NCI-H460 (cell line): ENCODE results near the gene FLT1. TPM values are rescaled to one million over a fixed set of nuclear protein-coding genes. Genes with fewer than 3 reads are reported as not detected.

Experiments used
- DNase-seq: peaks from one replicate; pipeline ENCODE4 v3.0.0-alpha.2; 2016; ENCODE audit warnings: low read depth; ENCODE audit errors: extremely low read depth
- total RNA-seq: library from RNA; depleted of rRNA; stranded (reverse); fragments of >200 nt; shearing (Covaris generic); gene quantifications from 2 replicates; pipeline ENCODE4 v1.2.3, GENCODE V29; 2014

Gene FLT1
- total RNA-seq, 1 experiment from 2014 or later, result not detected

- DNase-seq, result no peak
Observed at GRCh38 chr13:28529836-28530235, 34.9 kb upstream of the FLT1 start.

- peak; percentile 7 for DNase-seq
Observed at GRCh38 chr13:28528848-28529247, 33.9 kb upstream of the FLT1 start.

- no peak for DNase-seq
Observed at GRCh38 chr13:28528388-28528787, 33.5 kb upstream of the FLT1 start.

DNA sequence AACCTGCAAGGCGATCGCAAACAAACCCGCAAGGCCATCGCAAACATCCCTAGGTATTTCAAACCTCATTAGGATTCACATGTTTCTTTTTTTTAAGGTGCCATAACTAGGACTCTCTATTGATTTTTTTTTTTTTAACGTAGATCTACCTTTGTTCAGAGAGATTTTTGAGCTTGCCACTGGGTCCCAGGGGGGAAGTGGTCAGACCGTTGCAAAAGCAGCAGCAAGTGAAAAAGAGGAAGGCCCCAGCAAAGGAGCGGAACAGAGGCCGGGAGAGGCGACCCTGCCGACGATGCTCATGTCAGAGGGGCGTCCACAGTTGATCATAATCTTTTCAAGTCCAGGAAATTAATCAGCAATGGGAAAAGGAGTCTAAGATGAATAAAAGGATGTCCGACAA lies 32.7 kb upstream of the FLT1 start:
- no peak for DNase-seq

- DNase-seq, result no peak
Observed at GRCh38 chr13:28526876-28527275, 31.9 kb upstream of the FLT1 start.

- no peak for DNase-seq
Observed at GRCh38 chr13:28522871-28523270, 27.9 kb upstream of the FLT1 start.

DNA sequence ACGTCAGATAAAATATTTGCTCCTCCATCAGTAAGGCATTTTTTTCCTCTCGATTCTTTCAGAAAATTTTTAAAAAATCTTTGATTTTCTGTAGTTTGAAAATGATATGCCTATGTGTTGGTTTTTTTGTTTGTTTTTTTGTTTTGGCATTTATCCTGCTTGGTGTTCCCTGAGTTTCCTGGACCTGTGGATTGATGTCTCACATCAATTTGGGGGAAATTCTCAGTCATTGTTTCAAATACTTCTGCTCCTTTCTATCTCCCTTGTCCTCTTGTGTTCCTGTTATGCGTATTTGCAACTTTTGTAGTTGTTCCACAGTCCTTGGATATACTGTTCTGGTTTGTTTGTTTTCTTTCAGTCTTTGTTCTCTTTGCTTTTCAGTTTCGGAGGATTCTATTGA lies 18.8 kb upstream of the FLT1 start:
- DNase-seq, result no peak

DNA sequence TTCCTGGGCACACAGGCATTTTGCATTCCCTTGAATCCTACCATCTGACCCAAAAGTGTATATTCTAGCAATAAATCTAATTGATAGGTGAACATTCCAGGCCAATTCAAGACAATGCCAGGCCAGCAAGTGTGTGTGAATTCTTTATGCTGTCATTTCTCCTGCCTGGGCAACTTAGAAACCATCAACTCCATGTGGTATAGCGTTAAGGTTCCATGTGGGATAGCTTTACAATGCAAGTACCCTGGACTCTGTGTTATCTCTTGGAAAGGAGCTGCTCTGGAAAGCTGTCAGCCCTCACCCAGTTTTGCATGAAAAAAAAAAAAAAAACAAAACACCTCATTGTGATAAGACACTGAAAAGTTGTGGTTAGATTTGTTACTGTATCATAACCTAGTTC lies 15.6 kb upstream of the FLT1 start:
- no peak for DNase-seq

- DNase-seq, result no peak
Observed at GRCh38 chr13:28510066-28510465, 15.1 kb upstream of the FLT1 start.

- no peak for DNase-seq
Observed at GRCh38 chr13:28505543-28506135, 10.7 kb upstream of the FLT1 start.

GRCh38 chr13:28503182-28503967 lies 8.4 kb upstream of the FLT1 start:
- DNase-seq, result no peak

GRCh38 chr13:28501547-28501946 lies 6.6 kb upstream of the FLT1 start:
- no peak for DNase-seq

GRCh38 chr13:28499609-28500008 lies 4.7 kb upstream of the FLT1 start:
- DNase-seq, result no peak

DNA sequence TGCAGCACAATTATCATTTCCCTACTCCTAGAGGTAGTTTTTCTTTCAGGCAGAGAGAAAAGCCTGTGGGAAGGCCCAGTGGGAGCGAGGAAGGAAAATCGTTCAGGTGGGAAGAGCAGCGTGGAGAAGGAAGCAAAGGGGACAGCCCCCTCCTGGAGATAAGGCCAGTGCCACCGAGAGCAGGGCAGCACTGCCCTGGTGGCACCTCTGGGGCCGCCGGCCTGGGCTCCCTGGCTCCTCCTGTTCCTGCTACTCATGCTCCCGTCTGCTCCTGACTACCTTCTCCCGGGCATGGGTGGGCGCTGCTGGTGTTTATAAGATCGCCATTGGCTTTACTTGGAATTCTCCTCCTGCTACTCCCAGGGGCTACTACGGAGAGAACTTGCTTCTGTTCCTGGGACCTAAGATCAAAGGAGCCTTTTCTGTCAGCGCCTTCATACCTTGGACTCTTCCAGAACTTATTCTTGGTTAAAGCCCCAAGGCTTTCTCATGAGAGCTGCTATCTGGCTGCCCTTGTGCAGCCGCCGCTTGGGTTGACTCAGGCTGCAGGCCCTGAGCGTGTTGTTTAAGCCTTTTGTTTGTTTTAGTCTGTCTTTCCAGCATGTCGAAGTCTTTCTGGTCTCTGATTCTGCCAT lies 3.7 kb upstream of the FLT1 start:
- no peak for DNase-seq

- no peak for DNase-seq
Observed at GRCh38 chr13:28497143-28497876, 2.4 kb upstream of the FLT1 start.

- DNase-seq, result no peak
Observed at GRCh38 chr13:28496188-28496564, 1.2 kb upstream of the FLT1 start.

DNA sequence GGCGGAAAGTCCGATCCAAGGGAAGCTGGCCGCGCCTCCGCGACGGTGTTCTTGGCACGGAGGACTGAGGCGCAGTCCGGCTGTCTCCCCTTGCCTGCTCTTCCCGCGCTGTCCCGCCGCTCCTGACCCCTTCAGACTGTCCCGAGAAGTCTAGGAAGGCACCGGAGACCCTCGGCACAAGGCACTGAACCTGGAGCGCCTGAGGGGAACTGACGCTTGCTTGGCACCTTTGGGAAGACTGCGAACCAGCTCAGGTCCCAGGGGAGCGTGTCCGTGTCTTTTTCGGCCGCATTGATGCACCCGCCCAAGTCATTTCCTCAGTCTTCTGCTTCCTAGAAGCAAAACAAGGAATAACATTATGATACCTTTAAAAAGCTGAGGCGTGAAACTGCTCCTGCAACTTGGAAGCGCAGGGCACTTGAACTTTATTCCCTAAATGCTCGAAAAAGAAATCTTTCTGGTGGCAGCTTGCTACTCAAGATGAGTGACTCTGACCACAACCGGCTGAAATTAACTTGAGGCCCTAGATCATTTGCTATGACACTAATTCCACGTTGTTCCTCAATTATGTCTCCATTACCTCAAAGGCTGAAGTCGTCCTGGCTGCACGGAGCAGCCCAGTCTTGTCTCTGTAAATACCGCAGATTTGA lies 735 bp upstream of the FLT1 start:
- no peak for DNase-seq

GRCh38 chr13:28494504-28494777 lies 487 bp downstream of the FLT1 start:
- DNase-seq, result no peak

DNA sequence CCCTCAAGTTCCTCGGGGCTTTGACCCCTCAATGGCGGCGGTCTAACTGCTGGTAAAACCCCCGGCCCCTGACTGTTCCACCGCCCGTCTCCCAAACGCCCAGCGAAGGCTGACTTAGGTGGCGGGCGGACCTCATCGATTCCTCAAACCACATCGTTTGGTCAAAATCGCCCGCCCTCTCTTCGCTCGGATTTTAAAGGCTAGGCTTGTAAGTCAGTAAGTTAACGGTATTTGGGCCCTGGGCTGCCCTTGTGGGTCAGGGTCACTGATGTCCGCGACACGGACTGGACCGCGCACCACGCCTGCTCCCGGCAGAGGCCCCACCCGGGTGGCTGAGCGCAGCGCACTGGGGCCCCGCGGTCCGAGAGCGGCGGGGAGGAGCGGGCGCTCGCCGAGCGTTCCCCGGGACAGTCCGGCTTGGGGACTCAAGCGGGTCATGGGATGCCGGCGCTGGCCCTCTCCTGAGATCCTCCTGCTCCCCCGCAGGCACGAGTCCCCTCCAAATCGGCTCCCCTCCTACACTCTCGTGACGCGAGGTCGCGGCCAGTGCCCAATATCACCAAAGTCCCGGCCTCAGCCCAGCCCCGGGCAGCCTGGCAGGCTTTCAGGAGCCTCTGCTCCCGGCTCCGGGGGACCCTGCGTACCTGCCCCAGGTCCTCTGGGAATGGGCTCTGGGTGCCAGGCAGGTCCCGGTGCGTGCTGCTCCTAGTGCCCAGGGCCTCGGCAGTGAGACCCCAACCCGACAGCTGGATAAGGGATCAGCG lies 1.0 kb downstream of the FLT1 start:
- no peak for DNase-seq

- DNase-seq, result no peak
Observed at GRCh38 chr13:28492569-28493367, 2.2 kb downstream of the FLT1 start.
